Measurements from ENCODE around the gene PHKB. TPM values are rescaled to one million over a fixed set of nuclear protein-coding genes. Genes with fewer than 3 reads are reported as not detected.

Gene PHKB
- total and polyA plus RNA-seq, 2 of the 8 experiments (the other 6 are each of a cell fraction or from before 2014, with no cell fraction given), result 18.6 to 38.3 TPM

DNA sequence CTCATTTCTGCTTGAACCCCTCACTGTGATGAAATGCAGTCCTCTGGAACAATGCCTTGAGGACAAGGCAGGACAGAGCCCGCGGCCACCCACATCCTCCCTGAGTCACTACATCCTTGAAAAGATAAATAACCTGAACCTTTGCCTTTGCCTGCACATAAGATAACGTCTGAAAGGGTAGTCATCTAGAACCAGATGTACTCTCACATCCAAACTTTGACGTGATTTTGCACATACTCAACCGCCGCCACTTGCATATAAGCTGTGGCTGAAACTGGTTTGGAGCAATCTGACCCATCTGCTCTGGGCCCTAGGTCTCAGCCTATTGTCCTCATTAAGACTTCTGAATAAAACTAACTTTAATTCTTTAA is 252.1 kb downstream of the PHKB start:
- Histone ChIP-seq H3K4me1 (replicated peaks in 1 of 4; ENCODE audit: control insufficient read depth in 3 of 4, insufficient read depth in 4 of 4, low read length in 3 of 4) (no peaks in the 10 kb centered on the region), H4K5ac (ENCODE audit: insufficient read length, low read depth, low read length) (no peak overlapping the region), H3K79me2 (ENCODE audit: control insufficient read depth in 1 of 2, insufficient read depth in 2 of 2, low read length in 2 of 2) (no peaks in the 10 kb centered on the region), H3K4me2 (ENCODE audit: insufficient read depth in 1 of 2, low read depth in 2 of 2, low read length in 2 of 2) (no peak overlapping the region), H3K9me3 (ENCODE audit: insufficient read depth in 2 of 2, low read depth in 1 of 2, low read length in 1 of 2) (no peaks in the 10 kb centered on the region), H3K27me3 (replicated peaks in 1 of 4; ENCODE audit: control insufficient read depth in 3 of 4, extremely low read depth in 1 of 4, insufficient read depth in 3 of 4, low read length in 3 of 4) (no peaks in the 10 kb centered on the region), H3K4ac (replicated peaks; ENCODE audit: insufficient read length, low read depth, low read length) (no peak overlapping the region), H2BK5ac (ENCODE audit: low read depth, low read length) (no peak overlapping the region), H3K79me1 (ENCODE audit: low read depth, low read length) (no peaks in the 10 kb centered on the region), H4K91ac (replicated peaks; ENCODE audit: insufficient read length, low read length) (no peak overlapping the region), H3K56ac (replicated peaks; ENCODE audit: insufficient read length, low read depth, low read length) (no peak overlapping the region), H3K14ac (ENCODE audit: insufficient read length) (no peak overlapping the region), H3K9ac (replicated peaks in 1 of 4; ENCODE audit: extremely low read depth in 1 of 4, low read depth in 3 of 4, low read length in 3 of 4) (no peak overlapping the region), H3K36me3 (ENCODE audit: control insufficient read depth in 2 of 4, insufficient read depth in 4 of 4, low read length in 3 of 4) (no peaks in the 10 kb centered on the region), H2AK5ac (ENCODE audit: low read depth, low read length) (no peak overlapping the region), H2BK15ac (ENCODE audit: low read length) (no peak overlapping the region), H3K23me2 (ENCODE audit: low read depth, low read length) (no peaks in the 10 kb centered on the region), H2BK120ac (replicated peaks; ENCODE audit: low read depth, low read length) (no peak overlapping the region), H3K23ac (ENCODE audit: insufficient read length) (no peak overlapping the region), H4K8ac (ENCODE audit: extremely low read depth, insufficient read depth, low read length) (no peak overlapping the region), H2BK12ac (ENCODE audit: low read depth, low read length) (no peak overlapping the region), H4K20me1 (replicated peaks in 1 of 2; ENCODE audit: control insufficient read depth in 1 of 2, insufficient read depth in 2 of 2, low read length in 2 of 2) (no peaks in the 10 kb centered on the region), H2BK20ac (ENCODE audit: low read length) (no peak overlapping the region), H2AFZ (ENCODE audit: low read length) (no peak overlapping the region), H3K27ac (ENCODE audit: low read depth, low read length) (no peak overlapping the region), H3K18ac (ENCODE audit: extremely low read depth, low read length) (no peak overlapping the region), H3K4me3 (ENCODE audit: extremely low read depth in 1 of 4, insufficient read depth in 2 of 4, low read depth in 3 of 4, low read length in 4 of 4) (no peak overlapping the region)
- POLR2A ChIA-PET (ENCODE audit: partially characterized antibody), result no interaction called here
- CTCF ChIA-PET (ENCODE audit: partially characterized antibody), result interaction anchor here (0.7 to 1.4 kb wide), 2 partner anchors 10 to 451 kb away, joined by 3 read pairs; no protein-coding TSS in a partner anchor
- no peak for DNase-seq (ENCODE audit: low read depth in 1 of 2, low spot score in 2 of 2)
- TF ChIP-seq, protein P1, sequence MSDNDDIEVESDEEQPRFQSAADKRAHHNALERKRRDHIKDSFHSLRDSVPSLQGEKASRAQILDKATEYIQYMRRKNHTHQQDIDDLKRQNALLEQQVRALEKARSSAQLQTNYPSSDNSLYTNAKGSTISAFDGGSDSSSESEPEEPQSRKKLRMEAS (IDR thresholded peaks at IDR 0.05), result no peak
- no peak for FAIRE-seq
- WGBS, 2 experiments (ENCODE audit: extremely low coverage in 1 of 2, insufficient coverage in 1 of 2, insufficient read length in 1 of 2, insufficient replicate concordance in 2 of 2, low coverage in 1 of 2, low lambda C conversion rate in 2 of 2, missing lambda C conversion rate in 1 of 2), result 92% methylated on average over 6 of the region's 6 CpGs; no CpG with 5 or more reads in 1 of the 2 experiments

All from H1 (cell line).